Activated CD4-positive, alpha-beta T cell treated with anti-CD3 and anti-CD28 coated beads, Interleukin-2, Interleukin-6, amounts not matched to agents 100 ng/mL and 50 ng/mL, durations not matched to agents 16 hours and 8 hours (primary cell): ENCODE measurements around the gene NRIP2.

Experiments used
- DNase-seq: peaks from one replicate; pipeline ENCODE4 v3.0.0-alpha.2; 2020

Gene NRIP2

GRCh38 chr12:2844786-2845185 lies 10.0 kb upstream of the NRIP2 start:
- DNase-seq, result no peak

DNA sequence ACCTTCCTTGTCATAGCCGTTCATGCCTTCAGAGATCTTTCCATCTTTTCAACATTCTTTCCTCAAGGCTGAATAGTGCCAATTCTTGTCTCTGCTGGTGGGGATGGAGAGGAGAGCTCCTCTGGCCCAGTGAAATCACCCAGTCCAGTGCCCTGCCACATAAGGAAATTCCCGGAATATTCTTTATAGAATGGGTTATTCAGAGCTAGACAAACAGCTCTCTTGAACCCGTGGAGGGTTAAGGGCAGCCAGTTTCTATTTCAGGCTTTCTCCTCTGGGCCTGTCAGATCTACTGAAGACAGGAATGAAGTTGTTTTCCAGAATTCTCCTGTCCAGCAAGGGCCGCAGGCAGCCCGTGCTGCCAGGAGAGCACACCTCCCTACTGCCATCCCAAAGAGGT lies 8.1 kb upstream of the NRIP2 start:
- no peak for DNase-seq

GRCh38 chr12:2841056-2841650 lies 6.3 kb upstream of the NRIP2 start:
- no peak for DNase-seq

- no peak for DNase-seq
Measured at GRCh38 chr12:2836574-2836973, 1.7 kb upstream of the NRIP2 start.

- DNase-seq, result no peak
Measured at GRCh38 chr12:2835691-2836403, 1.0 kb upstream of the NRIP2 start.

DNA sequence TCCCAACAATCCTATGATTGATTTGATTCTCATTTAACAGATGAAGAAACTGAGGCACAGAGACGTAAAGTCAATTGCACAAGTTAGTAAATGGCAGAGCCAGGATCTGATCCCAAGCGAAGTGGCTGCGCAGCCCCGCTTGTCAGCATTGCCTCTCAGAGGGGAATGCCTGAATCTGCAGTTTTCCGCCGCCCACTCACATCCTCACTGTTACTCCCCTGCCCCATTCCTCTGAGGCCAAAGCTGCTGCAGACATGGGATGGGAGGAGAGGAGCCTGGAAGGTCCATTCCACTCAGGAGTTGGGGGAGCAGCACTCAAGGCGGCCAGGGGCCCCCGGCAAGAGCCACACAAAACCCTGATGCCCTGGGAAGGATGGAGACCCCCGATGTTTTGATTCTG lies 1.0 kb downstream of the NRIP2 start:
- no peak for DNase-seq

DNA sequence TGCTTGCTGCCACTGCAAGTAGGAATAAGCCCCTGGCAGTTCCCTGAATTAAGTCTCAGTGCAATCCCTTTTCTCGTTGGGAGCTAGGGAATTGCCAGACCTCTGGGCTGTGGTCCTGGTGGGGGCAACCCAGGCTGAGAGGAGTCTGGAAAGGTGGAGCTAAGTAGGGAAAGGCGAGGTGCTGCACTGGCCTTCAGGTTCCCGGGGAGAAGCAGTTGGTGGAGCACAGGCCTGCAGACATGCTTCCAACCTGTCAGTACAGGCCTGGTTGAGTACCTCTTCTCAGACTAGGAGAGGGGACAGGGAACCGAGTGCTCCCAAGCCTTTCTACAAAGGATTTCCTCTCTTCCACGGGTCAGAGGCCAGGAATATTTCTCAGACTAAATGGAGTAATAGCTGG lies 1.5 kb downstream of the NRIP2 start:
- no peak for DNase-seq

DNA sequence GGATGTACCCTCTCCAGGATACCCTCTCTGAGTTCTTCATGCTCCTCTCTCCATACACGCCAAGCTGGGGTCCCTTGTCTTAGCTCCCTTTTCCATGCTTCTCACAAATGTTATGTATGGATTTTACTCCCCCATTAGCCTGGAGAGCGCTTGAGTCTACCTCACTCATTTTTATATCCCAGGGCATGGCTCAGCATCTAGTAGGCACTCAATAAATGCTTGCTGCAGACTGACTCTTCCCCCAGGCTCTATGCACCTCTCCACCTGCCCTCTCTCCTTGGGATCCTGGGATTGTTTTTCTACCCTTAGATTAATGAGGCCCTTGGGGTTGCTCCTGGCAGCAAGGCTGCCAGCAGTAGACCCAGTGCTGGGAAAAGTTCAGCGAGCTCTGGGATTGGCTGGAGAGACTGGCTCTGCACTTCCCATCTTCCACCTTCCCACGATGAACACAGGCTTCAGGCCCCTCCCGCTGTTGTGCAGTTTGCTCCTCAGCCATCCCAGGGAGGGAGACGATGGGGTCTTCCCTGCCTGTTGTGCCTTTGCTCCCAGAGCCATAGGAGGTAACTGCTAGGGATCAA lies 2.2 kb downstream of the NRIP2 start:
- DNase-seq, result no peak

DNA sequence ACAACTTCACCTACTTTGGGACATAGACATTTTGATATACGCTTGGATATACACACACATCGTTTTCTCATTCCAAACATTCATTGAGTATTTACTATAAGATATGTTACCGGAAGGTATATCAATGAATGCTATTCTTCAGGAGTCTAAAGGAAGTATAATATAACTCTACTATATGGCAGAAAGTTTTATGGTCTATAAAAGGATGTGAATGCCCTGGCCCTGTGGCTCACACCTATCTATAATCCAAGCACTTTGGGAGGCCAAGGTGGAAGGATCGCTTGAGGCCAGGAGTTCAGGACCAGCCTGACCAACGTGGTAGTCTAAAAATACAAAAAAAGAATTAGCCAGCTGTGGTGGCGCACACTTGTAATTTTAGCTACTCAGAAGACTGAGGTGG lies 5.6 kb downstream of the NRIP2 start:
- no peak for DNase-seq

- DNase-seq, result no peak
Measured at GRCh38 chr12:2826721-2827515, 7.9 kb downstream of the NRIP2 start.

- no peak for DNase-seq
Measured at GRCh38 chr12:2826036-2826435, 8.8 kb downstream of the NRIP2 start.

DNA sequence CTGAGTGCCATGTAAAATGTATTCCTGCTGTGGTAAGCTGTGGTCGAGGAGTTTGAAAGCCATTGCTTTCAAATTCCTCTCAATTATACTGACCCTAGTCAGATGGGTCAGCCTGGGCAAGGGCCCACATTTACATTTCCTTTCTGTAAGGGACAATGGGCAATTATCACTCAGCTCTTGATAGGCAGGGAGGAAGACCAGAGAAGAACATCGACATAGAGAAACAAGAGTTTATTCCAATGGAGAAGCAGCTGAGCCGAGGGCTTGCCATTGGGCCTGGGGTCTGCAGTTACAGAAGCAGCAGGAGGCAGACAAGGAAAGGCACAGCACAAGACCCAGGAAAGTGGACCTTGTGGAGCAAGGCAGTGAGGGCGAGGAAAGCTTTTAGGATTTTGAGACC lies 9.7 kb downstream of the NRIP2 start:
- DNase-seq, result no peak

DNA sequence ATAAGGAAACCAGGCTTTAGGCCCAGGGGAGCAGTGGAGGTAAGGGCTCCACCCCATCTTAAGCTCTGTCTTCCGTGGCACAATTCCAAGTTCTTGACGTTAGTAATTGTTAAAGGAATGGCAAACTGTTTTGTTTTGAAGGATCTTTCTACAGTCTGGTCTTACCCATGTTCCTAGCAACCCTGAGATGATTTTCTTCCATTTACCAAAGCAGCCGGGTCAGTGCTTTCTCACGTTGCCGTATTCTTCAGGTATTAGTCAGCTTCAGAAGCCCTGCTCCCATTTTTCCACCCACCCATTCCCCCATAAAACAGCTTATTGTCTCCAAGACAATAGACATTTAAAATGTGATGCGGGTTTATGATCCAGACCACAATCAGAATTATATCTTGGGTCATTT lies 10.3 kb downstream of the NRIP2 start:
- DNase-seq, result no peak

- DNase-seq, result no peak
Measured at GRCh38 chr12:2823483-2823882, 11.4 kb downstream of the NRIP2 start.

GRCh38 chr12:2820432-2820831 lies 14.4 kb downstream of the NRIP2 start:
- no peak for DNase-seq

DNA sequence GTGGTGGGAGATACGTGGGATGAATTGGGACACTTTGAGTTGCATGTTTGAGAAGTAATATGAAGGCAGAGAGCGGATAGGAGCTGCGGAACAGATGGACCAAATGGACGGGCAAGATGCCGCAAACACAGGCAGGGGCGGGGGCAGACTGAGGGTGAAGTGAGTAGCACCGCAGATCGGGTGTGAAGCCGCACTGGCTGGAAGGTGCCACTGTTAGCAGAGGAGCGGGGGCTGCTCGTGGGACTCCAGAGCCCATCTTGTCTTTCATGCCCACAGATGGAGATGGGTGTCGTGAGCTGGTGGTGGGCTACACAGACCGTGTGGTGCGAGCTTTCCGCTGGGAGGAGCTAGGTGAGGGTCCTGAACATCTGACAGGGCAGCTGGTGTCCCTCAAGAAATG lies 15.0 kb downstream of the NRIP2 start:
- no peak for DNase-seq

DNA sequence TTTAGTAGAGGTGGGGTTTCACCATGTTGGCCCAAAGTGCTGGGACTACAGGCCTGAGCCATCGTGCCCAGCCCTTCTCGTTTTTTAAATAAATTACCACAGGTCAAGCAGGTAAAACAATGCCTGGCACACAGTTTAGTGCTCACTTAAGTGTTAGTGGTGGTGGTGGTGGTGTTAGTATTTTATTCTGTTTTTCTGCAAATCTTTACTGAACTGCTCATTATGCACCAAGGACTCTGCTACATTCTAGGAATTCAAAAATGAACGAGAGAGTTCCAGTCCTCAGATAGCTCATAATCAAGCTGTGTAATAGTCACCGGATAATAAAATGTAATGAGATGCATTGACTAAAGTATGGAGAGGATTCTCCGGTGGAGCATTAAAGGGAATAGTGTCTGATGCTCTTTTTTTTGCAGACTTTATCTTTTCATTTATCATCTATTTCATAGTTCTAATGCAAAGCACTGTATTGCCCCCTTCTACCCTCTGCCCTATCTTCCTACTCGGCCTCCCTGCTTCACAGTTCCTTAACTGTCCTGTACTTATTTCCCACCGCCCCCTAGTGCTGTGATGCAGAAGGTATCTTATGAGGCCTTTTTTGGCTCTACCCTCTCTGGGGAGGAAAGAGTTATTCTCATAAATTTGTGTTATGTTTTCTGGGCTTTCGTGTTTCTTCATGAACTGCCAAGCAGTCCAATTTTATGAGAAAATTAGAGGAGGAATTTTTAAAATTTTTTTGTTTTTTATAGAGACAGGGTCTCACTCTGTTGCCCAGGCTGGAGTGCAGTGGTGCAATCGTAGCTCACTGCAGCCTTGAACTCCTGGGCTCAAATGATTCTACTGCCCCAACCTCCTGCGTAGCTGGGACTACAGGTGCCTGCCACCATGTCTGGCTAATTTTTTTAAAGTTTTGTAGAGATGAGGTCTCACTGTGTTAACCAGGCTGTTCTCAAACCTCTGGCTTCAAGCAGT lies 21.3 kb downstream of the NRIP2 start:
- DNase-seq, result peak; percentile 72

GRCh38 chr12:2812290-2813213 lies 22.3 kb downstream of the NRIP2 start, which contains the start of gene ITFG2:
ITFG2 (plus strand) TSS chr12:2812668; CDS start chr12:2812761, 93 bp downstream.
- peak; percentile 99 for DNase-seq

DNA sequence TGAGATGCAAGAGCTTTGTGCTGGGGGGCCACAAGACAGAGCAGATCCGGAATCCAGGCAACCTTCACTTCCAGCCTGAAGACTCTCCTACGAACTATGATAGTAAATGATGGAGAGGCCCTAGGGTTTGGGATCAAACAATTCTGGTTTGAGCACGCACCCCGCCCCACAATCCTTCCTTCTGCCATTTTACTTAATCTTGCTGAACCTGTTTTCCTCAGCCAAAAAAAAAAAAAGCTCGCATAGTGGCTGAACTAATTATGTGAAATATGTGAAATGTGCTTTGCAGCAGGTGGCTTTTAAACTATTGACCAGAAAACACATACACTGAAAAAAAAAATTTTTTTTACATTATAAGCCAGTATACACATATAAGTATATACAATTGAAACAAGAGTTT lies 23.0 kb downstream of the NRIP2 start:
- no peak for DNase-seq

DNA sequence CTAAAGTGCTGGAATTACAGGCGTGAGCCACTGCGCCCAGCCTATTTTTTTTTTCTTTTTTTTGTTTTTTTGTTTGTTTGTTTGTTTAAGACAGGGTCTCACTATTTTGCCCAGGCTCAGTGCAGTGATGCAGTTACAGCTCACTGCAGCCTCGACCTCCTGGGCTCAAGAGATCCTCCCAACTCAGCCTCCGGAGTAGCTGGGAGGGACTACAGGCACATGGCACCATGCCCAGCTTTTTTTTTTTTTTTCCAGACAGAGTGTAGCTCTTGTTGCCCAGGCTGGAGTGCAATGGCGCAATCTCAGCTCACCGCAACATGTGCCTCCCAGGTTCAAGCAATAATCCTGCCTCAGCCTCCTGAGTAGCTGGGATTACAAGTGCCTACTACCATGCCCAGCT lies 28.1 kb downstream of the NRIP2 start:
- DNase-seq, result no peak

DNA sequence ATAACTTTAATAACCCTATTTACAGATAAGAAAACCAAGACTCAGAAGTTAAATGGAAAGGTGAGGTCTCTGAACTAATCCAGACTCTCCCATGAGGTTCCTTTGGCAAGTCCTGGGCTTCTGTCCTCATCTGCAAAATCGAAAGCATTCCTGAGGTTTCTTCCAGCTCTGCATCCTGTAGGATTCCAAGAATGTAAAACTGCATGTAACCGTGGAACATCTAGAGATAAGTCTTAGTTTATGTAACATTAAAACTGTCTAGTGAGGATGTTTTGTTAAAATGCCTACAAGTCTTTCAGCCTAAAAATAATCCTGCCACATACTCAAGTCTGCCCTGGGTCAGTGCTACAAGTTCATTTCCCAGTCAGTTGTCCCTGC lies 29.7 kb downstream of the NRIP2 start:
- no peak for DNase-seq
